ENCODE data around the gene PCF11.
"Not testable (repeated sequence)": the region's sequence is repeated elsewhere in the genome, so short reads cannot be mapped to it uniquely, and the experiment has no call there.

The PCF11 gene

DNA sequence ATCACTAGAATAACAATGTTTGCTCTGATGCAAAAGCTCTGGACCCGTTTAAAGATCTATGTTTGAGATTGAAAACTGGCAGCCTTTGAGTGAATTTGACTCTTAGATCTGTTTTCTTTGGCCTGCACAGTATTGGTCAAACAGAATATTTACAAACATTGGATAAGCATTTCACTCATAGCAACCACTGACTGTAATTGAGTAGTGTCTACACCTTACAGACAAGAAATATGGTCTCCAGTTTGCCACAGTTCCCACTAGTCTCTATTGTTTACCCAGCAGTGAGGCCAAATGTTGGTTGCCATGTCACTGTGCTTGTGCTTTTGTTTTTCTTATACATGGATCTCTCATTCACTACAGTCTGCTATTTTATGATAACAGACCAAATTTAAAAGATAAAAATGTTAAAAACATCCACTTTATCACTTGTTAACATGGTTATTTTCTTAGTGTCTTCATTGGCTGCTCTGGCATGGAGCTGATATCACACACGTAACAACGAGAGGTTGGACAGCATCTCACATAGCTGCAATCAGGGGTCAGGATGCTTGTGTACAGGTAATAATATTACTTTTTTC lies 48.8 kb downstream of the PCF11 start:
- Histone ChIP-seq H3K27ac (no peak overlapping the region), H4K20me1 (no peaks in the 10 kb centered on the region), H3K4me2 (no peak overlapping the region), H3K9me3 (0 out of 2 replicates have a peak, but pooled peaks cover 5% of the 10 kb centered on the region), H3K36me3 (no peaks in the 10 kb centered on the region), H3K9ac (no peak overlapping the region), H3K27me3 (no peaks in the 10 kb centered on the region), H3K4me3 (no peak overlapping the region), H3K4me1 (no peaks in the 10 kb centered on the region)
- no peak for TF ChIP-seq Cebpa-rat (IDR thresholded peaks at IDR 0.05)

DNA sequence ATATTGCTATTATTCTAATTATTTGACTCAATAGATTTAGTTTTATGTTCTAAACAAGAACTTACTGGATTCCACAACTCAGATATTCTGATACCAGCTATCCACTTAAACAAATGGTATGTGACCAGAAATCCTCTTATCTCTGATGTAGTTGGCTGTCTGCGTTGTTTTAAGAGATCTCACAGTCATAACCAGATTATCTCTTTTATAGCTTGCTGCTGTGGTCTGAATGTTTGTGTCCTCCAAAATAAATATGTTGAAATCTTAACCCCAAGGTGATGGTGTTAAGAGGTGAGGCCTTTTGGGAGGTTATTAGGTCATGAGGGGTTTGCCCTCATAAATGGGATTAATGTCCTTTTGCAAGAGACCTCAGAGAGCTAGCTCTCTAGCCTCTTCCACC lies 49.3 kb downstream of the PCF11 start:
- Histone ChIP-seq H3K27me3 (no peaks in the 10 kb centered on the region), H3K9me3 (0 out of 2 replicates have a peak, but pooled peaks cover 5% of the 10 kb centered on the region), H3K4me2 (no peak overlapping the region), H3K4me3 (no peak overlapping the region), H4K20me1 (no peaks in the 10 kb centered on the region), H3K27ac (no peak overlapping the region), H3K36me3 (no peaks in the 10 kb centered on the region), H3K9ac (no peak overlapping the region), H3K4me1 (no peaks in the 10 kb centered on the region)
- no peak for TF ChIP-seq Cebpa-rat (IDR thresholded peaks at IDR 0.05)

DNA sequence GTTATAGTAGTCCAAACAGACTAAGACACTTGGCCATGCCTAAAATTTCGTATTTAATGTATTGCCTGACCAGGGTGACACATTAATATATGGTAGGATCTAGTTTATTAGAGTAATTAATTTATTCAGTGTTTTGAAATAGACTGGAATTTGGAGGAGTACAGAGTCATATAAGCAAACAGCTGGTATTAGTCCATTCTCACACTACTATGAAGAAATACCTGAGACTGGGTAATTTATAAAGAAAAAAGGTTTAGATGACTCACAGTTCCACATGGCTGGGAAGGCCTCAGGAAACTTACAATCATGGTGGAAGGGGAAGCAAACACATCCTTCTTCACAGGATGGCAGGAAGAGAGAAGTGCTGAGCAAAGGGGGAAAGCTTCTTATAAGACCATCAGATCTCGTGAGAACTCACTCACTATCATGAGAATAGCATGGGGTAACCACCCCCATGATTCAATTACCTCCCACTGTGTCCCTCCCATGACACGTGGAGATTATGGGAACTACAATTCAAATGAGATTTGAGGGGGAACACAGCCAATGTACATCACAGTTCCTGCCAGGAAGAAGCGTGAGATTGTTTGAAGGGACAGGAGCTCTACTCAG lies 49.9 kb downstream of the PCF11 start:
- H3K4me1 ChIP-seq, H3K9ac ChIP-seq, H4K20me1 ChIP-seq, H3K36me3 ChIP-seq, H3K4me3 ChIP-seq, H3K9me3 ChIP-seq, H3K27me3 ChIP-seq, H3K4me2 ChIP-seq, H3K27ac ChIP-seq: not testable (repeated sequence)

DNA sequence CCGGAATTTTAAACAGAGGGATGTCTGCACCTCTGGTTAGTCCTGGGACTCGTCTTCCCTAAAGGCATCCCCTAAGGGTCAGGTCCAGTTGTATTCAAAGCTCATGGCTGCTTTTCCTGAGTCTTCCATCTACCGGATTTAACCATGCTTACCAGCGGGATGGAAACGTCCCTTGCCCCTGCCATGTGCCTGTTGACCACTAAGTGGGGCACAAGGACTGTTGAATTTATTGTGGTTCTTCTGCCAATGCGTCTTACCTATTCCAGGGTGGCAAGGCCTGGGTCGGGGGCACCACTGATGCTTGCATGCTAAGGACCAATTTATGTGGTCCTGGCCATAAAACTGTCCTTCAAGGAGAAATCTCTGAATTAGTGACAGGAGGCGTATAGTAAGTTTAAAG lies 62.2 kb downstream of the PCF11 start:
- TF ChIP-seq Cebpa-rat (IDR thresholded peaks at IDR 0.05), result no peak
- no peaks in the 10 kb centered on the region for H3K9me3 ChIP-seq
- H3K4me3 ChIP-seq, result no peak overlapping the region
- no peak overlapping the region for H3K4me2 ChIP-seq
- no peaks in the 10 kb centered on the region for H3K27me3 ChIP-seq
- H3K4me1 ChIP-seq, result no peaks in the 10 kb centered on the region
- H4K20me1 ChIP-seq, result no peaks in the 10 kb centered on the region
- no peak overlapping the region for H3K27ac ChIP-seq
- no peak overlapping the region for H3K9ac ChIP-seq
- no peaks in the 10 kb centered on the region for H3K36me3 ChIP-seq

DNA sequence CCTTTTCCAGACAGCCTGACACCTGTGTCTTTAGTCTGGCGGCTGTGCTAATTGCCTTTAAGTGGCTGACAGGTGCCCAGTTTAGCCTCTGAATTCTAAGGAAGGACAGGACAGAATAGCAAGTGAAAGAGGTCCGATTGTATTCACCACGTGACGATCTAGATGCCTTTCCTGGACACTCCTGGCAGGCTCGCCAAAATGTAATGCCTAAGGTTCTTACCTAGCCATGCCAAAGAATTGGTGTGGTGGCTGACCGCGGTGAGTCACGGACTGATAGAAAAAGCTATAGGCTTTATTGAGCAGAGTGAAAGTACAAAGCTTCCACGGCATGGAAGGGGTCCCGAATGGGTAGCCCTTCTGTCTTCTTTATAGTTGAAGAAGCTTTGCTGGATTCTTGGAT lies 63.3 kb downstream of the PCF11 start:
- H3K27me3 ChIP-seq, result no peaks in the 10 kb centered on the region
- TF ChIP-seq Cebpa-rat (IDR thresholded peaks at IDR 0.05), result no peak
- no peak overlapping the region for H3K4me2 ChIP-seq
- no peak overlapping the region for H3K27ac ChIP-seq
- H3K4me3 ChIP-seq, result no peak overlapping the region
- no peaks in the 10 kb centered on the region for H3K4me1 ChIP-seq
- no peak overlapping the region for H3K9ac ChIP-seq
- no peaks in the 10 kb centered on the region for H3K36me3 ChIP-seq
- H3K9me3 ChIP-seq, result no peaks in the 10 kb centered on the region
- no peaks in the 10 kb centered on the region for H4K20me1 ChIP-seq

DNA sequence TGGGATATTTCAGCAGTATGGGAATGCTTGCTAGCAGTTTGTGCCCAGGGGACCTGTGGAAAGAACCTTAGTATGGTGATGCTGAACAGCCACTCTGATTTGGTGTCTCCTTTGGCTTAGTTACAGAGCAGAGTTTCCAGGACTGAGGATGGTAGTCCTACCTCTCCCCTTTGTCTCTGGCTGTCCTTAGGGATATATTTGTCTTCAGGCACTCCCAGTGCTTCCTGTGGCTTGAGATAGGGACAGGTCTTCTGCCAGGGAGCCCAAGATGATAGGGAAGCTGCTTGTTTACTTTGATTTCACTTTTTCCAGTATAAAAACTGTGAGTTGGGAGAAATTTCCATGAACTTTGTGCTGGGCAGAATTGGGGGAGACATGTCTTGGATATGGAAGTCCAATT lies 64.8 kb downstream of the PCF11 start:
- H3K9me3 ChIP-seq, result no peaks in the 10 kb centered on the region
- no peak overlapping the region for H3K27ac ChIP-seq
- H3K4me2 ChIP-seq, result no peak overlapping the region
- H4K20me1 ChIP-seq, result no peaks in the 10 kb centered on the region
- no peaks in the 10 kb centered on the region for H3K4me1 ChIP-seq
- H3K36me3 ChIP-seq, result no peaks in the 10 kb centered on the region
- no peak for TF ChIP-seq Cebpa-rat (IDR thresholded peaks at IDR 0.05)
- H3K4me3 ChIP-seq, result no peak overlapping the region
- no peaks in the 10 kb centered on the region for H3K27me3 ChIP-seq
- no peak overlapping the region for H3K9ac ChIP-seq

DNA sequence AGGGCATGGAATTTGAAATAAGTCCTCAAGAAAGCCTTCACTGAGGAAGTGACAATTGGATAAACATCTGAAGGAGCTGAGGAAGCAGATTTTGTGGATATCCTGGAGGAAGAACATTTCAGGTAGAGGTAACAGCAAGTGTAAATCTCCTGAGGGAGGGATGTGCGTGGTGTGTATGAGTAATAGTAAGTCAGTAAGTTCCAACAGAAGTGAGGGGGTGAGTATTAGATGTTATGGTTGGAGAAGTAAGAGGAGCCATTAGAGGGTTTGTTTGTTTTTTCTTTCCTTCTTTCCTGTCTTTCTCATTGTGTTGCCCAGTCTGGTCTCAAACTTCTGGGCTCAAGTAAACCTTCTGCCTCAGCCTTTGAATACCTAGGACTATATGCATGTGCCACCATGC lies 65.6 kb downstream of the PCF11 start:
- Histone ChIP-seq H3K36me3 (no peaks in the 10 kb centered on the region), H4K20me1 (no peaks in the 10 kb centered on the region), H3K4me2 (no peak overlapping the region), H3K9ac (no peak overlapping the region), H3K4me3 (no peak overlapping the region), H3K27ac (no peak overlapping the region), H3K27me3 (no peaks in the 10 kb centered on the region), H3K9me3 (no peaks in the 10 kb centered on the region), H3K4me1 (no peaks in the 10 kb centered on the region)
- TF ChIP-seq Cebpa-rat (IDR thresholded peaks at IDR 0.05), result no peak

DNA sequence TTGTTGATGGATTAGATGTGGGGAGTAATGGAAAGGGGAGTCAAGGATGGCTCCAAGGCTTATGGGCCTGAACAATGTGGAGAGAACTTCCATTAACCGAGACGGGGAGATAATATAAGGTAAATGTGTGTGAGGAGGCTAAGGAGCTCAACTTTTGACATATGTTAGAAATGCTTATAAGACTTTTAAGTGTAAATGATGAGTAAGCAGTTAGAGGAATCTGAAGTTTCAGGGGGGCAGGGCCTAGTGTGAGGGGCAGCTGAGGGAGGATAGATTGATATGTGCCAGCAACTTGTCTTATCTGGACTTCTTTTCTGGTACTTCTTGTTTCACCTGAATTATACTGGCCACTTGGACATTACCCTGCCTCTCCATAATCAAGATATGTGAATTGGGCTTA lies 66.5 kb downstream of the PCF11 start:
- no peaks in the 10 kb centered on the region for H3K9me3 ChIP-seq
- no peak overlapping the region for H3K4me3 ChIP-seq
- no peak for TF ChIP-seq Cebpa-rat (IDR thresholded peaks at IDR 0.05)
- no peaks in the 10 kb centered on the region for H3K36me3 ChIP-seq
- no peak overlapping the region for H3K27ac ChIP-seq
- H3K27me3 ChIP-seq, result no peaks in the 10 kb centered on the region
- H3K4me2 ChIP-seq, result no peak overlapping the region
- no peaks in the 10 kb centered on the region for H3K4me1 ChIP-seq
- H3K9ac ChIP-seq, result no peak overlapping the region
- no peaks in the 10 kb centered on the region for H4K20me1 ChIP-seq

DNA sequence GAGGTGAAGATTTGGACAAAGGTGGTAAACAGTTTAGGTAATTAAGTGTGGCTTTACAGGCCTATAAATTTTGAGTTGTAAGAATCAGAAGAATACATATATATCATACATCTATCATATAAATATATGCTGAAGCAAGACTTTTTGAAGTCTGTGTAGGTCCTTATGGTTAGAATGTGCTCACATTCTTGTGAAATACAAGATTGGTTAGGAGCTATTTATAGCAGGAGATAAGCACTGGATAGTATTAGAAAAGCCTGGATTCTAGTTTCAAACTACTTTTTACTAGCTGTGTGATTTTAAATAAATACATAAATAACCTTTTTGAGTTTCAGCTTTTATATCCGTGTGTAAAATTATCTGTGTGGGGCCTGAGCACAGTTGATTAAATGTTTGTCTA lies 78.9 kb downstream of the PCF11 start:
- no peak for TF ChIP-seq Cebpa-rat (IDR thresholded peaks at IDR 0.05)
- Histone ChIP-seq H3K36me3 (no peaks in the 10 kb centered on the region), H3K9me3 (no peaks in the 10 kb centered on the region), H3K4me1 (no peaks in the 10 kb centered on the region), H4K20me1 (no peaks in the 10 kb centered on the region), H3K9ac (no peak overlapping the region), H3K27me3 (no peaks in the 10 kb centered on the region), H3K27ac (no peak overlapping the region), H3K4me3 (no peak overlapping the region), H3K4me2 (no peak overlapping the region)

All from BLaER1 (cell line).